Stimulated activated CD8-positive, alpha-beta memory T cell treated with anti-CD3 and anti-CD28 coated beads, Interleukin-4, amount 100 ng/mL, for 1 hour (primary cell): Measurements from ENCODE around the gene CTSV.
"Not testable (repeated sequence)": the region's sequence is repeated elsewhere in the genome, so short reads cannot be mapped to it uniquely, and the experiment has no call there.

Source experiments
- DNase-seq, 2 donors: peaks; one replicate each; pipeline ENCODE4 v3.0.0-alpha.2; 2020; ENCODE audit warnings: low read depth in 2 of 2, low spot score in 1 of 2

Gene CTSV

GRCh38 chr9:97045300-97045699 lies 6.4 kb upstream of the CTSV start:
- DNase-seq = no peak

DNA sequence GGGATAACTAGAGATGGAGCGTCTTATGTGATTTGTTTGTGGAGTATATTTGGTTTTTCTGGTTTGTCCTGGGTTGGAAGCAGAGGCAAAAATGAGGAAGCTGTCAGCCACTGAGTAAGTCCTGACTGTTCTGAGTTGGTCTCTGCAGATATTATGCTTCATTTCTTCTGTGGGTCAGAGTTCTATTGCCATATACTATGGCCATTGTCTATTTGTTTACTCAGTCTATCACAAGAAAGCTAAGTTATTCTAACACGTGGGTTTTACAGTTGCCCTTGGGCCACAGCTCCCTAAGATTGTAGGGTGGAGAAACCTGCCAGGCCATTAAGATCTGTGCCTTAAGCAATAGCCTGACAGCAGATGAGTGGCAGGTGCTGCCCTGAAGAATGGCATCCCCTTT lies 3.0 kb upstream of the CTSV start:
- no peak for DNase-seq

GRCh38 chr9:97039514-97039860 lies 545 bp upstream of the CTSV start:
- no peak for DNase-seq

DNA sequence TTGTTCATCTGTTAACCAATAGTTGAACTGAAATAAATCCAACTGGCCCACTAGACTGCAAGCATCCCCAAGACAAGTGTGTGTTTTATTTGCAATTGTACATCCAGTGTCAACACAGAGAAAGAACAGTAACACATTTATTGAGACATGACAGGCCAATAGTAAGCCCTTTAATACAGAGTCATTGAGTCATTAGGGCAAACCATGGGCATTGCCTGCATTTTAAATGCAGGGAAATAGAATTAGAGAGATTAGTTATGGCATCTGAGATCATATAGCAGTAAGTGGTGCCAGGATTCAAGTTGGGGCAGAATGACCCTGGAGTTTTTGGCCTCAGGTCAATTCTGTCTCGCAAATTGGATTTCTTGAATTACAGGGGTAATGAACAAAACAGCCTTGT lies 15.4 kb downstream of the CTSV start:
- DNase-seq = not testable (repeated sequence)

- peak; percentile 16 to 52 for DNase-seq
Observed at GRCh38 chr9:97013151-97014132, 25.5 kb downstream of the CTSV start.

DNA sequence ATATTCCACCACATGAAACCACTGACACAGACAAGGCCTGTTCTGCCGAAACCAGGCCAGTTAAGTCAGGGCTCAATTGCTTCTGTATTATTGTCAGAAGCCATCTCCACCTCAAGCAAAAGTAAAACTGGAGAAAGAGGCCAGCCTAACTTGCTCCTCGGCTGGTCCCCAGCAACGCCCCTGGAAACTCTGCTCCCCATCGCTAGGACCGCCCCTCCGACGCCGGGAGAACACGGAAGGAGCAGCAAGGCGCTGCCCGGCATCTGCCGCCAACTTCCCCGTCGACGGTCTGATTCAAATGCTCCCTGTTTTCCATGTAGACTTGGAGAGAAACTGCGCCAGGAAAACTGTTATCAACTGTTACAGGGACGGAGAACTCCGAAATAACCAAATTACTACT lies 26.3 kb downstream of the CTSV start:
- not testable (repeated sequence) for DNase-seq

DNA sequence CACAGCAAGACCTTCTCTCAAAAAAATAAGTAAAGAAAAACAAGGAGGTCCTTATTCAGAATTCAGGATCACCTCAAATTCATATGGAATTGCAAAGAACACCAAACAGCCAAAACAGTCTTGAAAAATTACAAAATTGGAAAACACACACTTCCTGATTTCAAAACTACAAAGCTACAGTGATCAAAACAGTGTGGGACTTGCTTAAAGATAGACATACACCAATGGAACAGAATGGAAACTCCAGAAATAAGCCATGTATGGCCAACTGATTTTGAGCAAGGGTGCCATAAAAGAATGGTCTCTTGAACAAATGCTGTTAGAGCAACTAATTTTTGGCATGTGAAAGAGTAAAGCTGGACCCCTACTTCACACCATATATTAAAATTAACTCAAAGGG lies 36.7 kb downstream of the CTSV start:
- DNase-seq = not testable (repeated sequence)

- not testable (repeated sequence) for DNase-seq
Observed at GRCh38 chr9:97001338-97001737, 37.6 kb downstream of the CTSV start.

GRCh38 chr9:97000139-97000787 lies 38.7 kb downstream of the CTSV start:
- DNase-seq = not testable (repeated sequence)

DNA sequence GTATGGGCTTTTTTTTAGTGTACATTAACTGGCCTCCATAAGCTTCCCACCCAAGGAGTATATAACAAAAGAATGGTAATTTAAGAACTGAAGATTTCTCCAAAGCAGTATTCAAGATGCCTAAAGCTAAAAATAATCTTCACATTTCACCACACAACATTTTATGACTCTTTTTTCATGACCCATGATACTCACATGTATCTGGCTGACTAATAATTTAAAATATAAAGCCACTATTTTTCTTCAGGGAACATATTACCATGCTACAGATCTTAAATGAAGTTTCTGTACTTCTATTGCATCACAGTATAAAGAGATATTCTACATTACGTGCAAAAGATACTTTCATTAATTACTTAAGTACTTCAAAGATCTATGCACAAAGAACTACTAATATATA lies 39.2 kb downstream of the CTSV start:
- DNase-seq = not testable (repeated sequence)

- DNase-seq = not testable (repeated sequence)
Observed at GRCh38 chr9:96997009-96997701, 41.8 kb downstream of the CTSV start.

DNA sequence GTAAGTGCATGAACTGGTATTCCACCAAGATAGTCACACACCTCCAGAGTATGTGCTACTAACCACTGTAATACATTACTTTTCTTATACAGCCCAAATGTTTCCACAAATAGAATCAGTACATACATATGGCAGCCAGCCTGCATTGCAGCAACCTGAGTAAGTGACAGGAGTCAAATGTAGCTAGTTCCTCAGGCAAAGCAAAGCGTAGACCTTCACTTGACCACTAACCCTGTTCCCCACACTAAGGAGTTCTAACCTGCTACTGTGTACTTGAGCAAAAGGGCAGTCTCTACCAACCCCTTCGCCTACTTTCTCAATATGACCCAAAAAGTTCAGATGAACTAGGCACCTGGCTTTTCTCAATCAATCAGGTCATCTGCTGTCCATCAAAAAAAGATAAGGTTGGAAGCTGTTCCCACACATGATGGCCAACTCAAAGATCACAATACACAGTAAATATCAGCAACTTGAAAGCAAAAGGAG lies 44.4 kb downstream of the CTSV start:
- not testable (repeated sequence) for DNase-seq

GRCh38 chr9:96992303-96992702 lies 46.6 kb downstream of the CTSV start:
- not testable (repeated sequence) for DNase-seq

DNA sequence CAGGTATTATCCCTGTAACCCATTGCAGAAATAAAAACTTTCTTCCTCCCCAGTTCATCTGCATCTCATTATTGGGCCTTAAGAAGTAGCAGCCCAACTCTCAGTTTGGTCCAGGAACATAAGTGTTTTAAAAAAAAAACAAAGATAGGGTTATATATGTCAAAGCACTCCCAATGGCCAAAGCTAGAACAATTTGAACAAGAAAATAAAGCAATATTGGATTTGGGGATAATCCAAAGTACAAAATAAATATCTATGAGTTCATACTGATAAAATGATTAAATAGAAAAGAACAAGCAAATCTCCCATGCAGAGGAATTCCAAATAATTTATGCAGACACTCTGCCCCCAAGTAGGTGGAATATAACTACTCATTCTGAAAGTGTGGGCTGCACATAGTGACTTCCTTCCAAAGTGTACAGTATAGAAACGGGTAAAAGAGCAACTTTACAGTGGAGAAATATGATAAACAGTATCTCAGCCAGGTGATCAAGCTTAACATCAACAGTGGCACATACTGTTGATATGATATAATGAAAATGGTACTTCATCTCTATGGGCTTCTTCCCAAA lies 49.1 kb downstream of the CTSV start:
- not testable (repeated sequence) for DNase-seq

DNA sequence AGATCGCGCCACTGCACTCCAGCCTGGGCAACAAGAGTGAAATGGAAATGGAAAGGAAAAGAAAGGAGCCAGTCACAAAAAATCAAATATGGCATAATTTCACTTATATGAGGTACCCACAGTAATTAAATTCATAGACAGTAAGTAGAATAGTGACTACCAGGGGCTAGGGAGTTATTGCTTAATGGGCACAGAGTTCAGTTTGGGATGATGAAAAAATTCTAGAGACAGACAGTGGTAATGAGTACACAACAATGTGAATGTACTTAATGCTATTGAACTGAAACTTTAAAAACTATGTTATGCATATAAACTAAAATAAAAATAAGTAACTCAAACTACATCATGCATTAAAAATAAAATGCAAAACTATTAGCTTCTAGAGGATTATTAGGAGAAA lies 54.1 kb downstream of the CTSV start:
- DNase-seq = not testable (repeated sequence)

- DNase-seq = not testable (repeated sequence)
Observed at GRCh38 chr9:96984139-96984538, 54.8 kb downstream of the CTSV start.

DNA sequence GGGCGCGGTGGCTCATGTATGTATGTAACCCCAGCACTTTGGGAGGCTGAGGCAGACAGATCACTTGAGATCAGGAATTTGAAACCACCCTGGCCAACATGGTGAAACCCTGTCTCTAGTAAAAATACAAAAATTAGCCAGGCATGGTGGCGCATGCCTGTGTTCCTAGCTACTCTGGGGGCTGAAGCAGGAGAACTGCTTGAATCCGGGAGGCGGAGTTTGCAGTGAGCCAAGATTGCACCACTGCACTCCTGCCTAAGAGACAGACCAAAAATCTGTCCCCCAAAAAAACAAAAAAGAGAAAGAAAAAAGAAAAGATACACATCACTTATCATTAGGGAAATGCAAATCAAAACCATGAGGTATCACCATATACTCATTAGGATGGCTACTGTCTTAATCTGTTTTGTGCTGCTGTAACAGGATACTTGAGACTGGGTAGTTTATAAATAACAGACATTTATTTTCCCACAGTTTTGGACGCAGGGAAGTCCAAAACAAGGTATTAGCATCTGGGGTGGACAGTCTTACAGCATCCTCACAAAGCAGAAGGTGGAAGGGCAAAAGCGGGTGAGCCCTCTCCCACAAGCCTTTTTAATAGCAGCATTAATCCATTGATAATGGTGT lies 55.3 kb downstream of the CTSV start:
- DNase-seq = not testable (repeated sequence)
